GM23248 (cell line): ENCODE results near the gene VCP. TPM values are rescaled to one million over a fixed set of nuclear protein-coding genes. Genes with fewer than 3 reads are reported as not detected.

Experiments used
- DNase-seq: peaks from one replicate; pipeline ENCODE4 v3.0.0-alpha.2; 2015
- H2AFZ ChIP-seq: fragments of 200-600 bp; sonication (generic); 2 replicates; pipeline ENCODE4 v1.6.1; 2016; ENCODE audit warnings: antibody characterized with exemption
- H3F3A ChIP-seq: fragments of 200-600 bp; sonication (generic); 2 replicates; pipeline ENCODE4 v1.6.1; 2016; ENCODE audit warnings: mild to moderate bottlenecking, antibody characterized with exemption, mixed run types; ENCODE audit not compliant: insufficient read depth
- H3K27ac ChIP-seq: fragments of 200-600 bp; sonication (generic); 2 replicates; pipeline ENCODE4 v1.5.1; 2016; ENCODE audit warnings: mild to moderate bottlenecking
- H3K27me3 ChIP-seq: fragments of 200-600 bp; sonication (generic); replicated peaks from 2 replicates; pipeline ENCODE4 v1.6.1; 2016; ENCODE audit warnings: mild to moderate bottlenecking; ENCODE audit not compliant: insufficient read depth
- H3K36me3 ChIP-seq: fragments of 200-600 bp; sonication (generic); 2 replicates; pipeline ENCODE4 v1.6.1; 2016; ENCODE audit warnings: low read depth, mild to moderate bottlenecking
- H3K4me1 ChIP-seq: fragments of 200-600 bp; sonication (generic); 2 replicates; pipeline ENCODE4 v1.6.1; 2016; ENCODE audit warnings: mild to moderate bottlenecking; ENCODE audit not compliant: insufficient read depth
- H3K4me2 ChIP-seq: fragments of 200-600 bp; sonication (generic); one replicate; pipeline ENCODE4 v1.6.1; 2016; ENCODE audit warnings: mild to moderate bottlenecking; ENCODE audit not compliant: unreplicated experiment
- H3K4me3 ChIP-seq: fragments of 200-600 bp; sonication (generic); 2 replicates; pipeline ENCODE4 v1.5.1; 2016; ENCODE audit warnings: mild to moderate bottlenecking
- H3K79me2 ChIP-seq: fragments of 200-600 bp; sonication (generic); 2 replicates; pipeline ENCODE4 v1.6.1; 2016; ENCODE audit warnings: mild to moderate bottlenecking; ENCODE audit not compliant: insufficient read depth
- H3K9ac ChIP-seq: fragments of 200-600 bp; sonication (generic); 2 replicates; pipeline ENCODE4 v1.6.1; 2016; ENCODE audit warnings: mild to moderate bottlenecking
- H3K9me2 ChIP-seq: fragments of 200-600 bp; sonication (generic); 2 replicates; pipeline ENCODE4 v1.6.1; 2016; ENCODE audit warnings: mixed run types, mild to moderate bottlenecking, moderate library complexity; ENCODE audit not compliant: insufficient read depth
- H3K9me3 ChIP-seq: fragments of 200-600 bp; sonication (generic); one replicate; pipeline ENCODE4 v1.6.1; 2017; ENCODE audit warnings: low read depth
- H4K20me1 ChIP-seq: fragments of 200-600 bp; sonication (generic); 2 replicates; pipeline ENCODE4 v1.6.0; 2016; ENCODE audit not compliant: insufficient read depth
- EZH2 ChIP-seq: fragments of 200-600 bp; sonication (generic); IDR thresholded peaks from 2 replicates; pipeline ENCODE4 v1.6.1; 2018; ENCODE audit warnings: antibody characterized with exemption, mild to moderate bottlenecking; ENCODE audit not compliant: insufficient read depth, poor library complexity, severe bottlenecking
- EZH2phosphoT487 ChIP-seq: fragments of 200-600 bp; sonication (generic); IDR thresholded peaks from 2 replicates; pipeline ENCODE4 v1.6.1; 2018; ENCODE audit warnings: antibody characterized with exemption, moderate library complexity, mild to moderate bottlenecking, low read depth; ENCODE audit not compliant: insufficient read depth
- WGBS, 2 experiments: methylation state at CpG; one replicate each; pipeline ENCODE4 v1.1.6; 2015 to 2017; ENCODE audit warnings: low lambda C conversion rate in 2 of 2, low coverage in 1 of 2; ENCODE audit errors: missing lambda C conversion rate in 2 of 2; 5-methylcytosine and 5-hydroxymethylcytosine counted together
- in situ Hi-C: fragments of 300-500 bp; cut with MboI; formaldehyde crosslinking; loops from 2 replicates; pipeline ENCODE4 v1.15.0; 2020
- polyA plus RNA-seq: library from polyadenylated mRNA; unstranded; fragments of >200 nt; fragmentation: Nextera tagmentation; extraction: Ambion mirVana; gene quantifications from 2 replicates; pipeline ENCODE4 v1.2.1, GENCODE V29; 2016
- total RNA-seq: library from RNA; depleted of rRNA; stranded (reverse); fragments of >200 nt; shearing (Covaris generic); gene quantifications from 2 replicates; pipeline ENCODE4 v1.2.3, GENCODE V29; 2014

Gene VCP
- total and polyA plus RNA-seq, 2 experiments from 2014 or later, result 255 to 295 TPM

GRCh38 chr9:35108461-35108860 lies 36.0 kb upstream of the VCP start:
- Histone ChIP-seq H3K4me2 (no peak overlapping the region), H3K9me2 (no peaks in the 10 kb centered on the region), H3K4me1 (peaks cover 28% of the 10 kb centered on the region), H3K27ac (no peak overlapping the region), H4K20me1 (no peaks in the 10 kb centered on the region), H3K79me2 (peaks cover 72% of the 10 kb centered on the region), H3K36me3 (peaks cover 30% of the 10 kb centered on the region; the same call in 1 of the 2 replicates), H2AFZ (no peak overlapping the region), H3K9ac (no peak overlapping the region), H3K27me3 (no peaks in the 10 kb centered on the region), H3F3A (peaks cover 32% of the 10 kb centered on the region), H3K9me3 (no peaks in the 10 kb centered on the region), H3K4me3 (no peak overlapping the region)
- in situ Hi-C loops, result no loop called here
- DNase-seq, result no peak
- WGBS, 2 experiments, result 75 to 80% methylated on average over 6 of the region's 6 CpGs
- TF ChIP-seq EZH2 (no peak), EZH2phosphoT487 (no peak)

GRCh38 chr9:35107297-35108290 lies 35.2 kb upstream of the VCP start:
- H2AFZ ChIP-seq, result no peak overlapping the region
- no peak overlapping the region for H3K27ac ChIP-seq
- 68% methylated on average over 14 to 18 of the region's 18 CpGs for WGBS, 2 experiments
- peaks cover 28% of the 10 kb centered on the region for H3F3A ChIP-seq
- H3K9ac ChIP-seq, result no peak overlapping the region
- no peak overlapping the region for H3K4me3 ChIP-seq
- no peaks in the 10 kb centered on the region for H3K9me2 ChIP-seq
- no peak overlapping the region for H3K4me2 ChIP-seq
- no peaks in the 10 kb centered on the region for H3K9me3 ChIP-seq
- H4K20me1 ChIP-seq, result no peaks in the 10 kb centered on the region
- H3K36me3 ChIP-seq, result peaks cover 30% of the 10 kb centered on the region; the same call in 1 of the 2 replicates
- peaks cover 68% of the 10 kb centered on the region for H3K79me2 ChIP-seq
- DNase-seq, result no peak
- H3K27me3 ChIP-seq, result no peaks in the 10 kb centered on the region
- in situ Hi-C loops, result no loop called here
- H3K4me1 ChIP-seq, result peaks cover 22% of the 10 kb centered on the region
- TF ChIP-seq EZH2phosphoT487 (no peak), EZH2 (no peak)

GRCh38 chr9:35106343-35106730 lies 33.9 kb upstream of the VCP start:
- H3K36me3 ChIP-seq, result peaks cover 30% of the 10 kb centered on the region; the same call in 1 of the 2 replicates

DNA sequence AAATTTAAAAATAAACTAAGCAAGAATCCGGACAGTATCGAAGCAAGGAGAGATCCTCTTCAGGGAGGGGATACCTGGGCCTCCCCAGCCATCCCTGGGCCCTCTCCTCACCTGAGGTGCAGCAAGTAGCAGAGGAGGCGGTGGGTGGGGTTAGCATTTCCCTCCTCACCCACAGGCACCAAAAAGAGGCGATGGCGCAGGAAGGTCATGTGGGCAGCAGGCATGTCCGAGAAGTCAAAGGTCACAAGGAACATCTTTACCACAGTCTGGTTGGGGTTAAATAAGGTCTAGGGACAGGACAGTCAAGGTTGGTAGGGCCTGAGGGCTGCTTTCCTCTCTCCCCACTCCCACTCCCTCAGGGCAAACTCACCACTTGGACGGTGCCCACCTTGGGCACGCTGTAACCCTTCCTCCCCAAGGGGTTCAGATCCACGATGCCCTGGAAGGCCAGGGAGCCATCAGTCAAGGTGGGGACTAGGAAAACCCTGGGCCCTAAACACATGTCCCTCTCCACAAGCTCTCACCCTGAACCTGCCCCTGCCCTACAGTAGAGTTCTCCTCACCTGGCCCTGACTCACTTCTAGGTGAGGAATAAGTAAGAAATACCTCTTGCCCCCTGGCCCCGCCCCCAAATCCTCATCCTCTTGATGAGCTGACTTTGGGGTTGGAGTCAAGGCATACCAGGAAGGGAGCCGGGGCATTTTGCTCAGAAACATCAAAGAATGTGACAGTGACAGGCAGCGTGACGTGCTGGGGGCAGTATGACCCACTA lies 33.3 kb upstream of the VCP start:
- Histone ChIP-seq H4K20me1 (no peaks in the 10 kb centered on the region), H2AFZ (no peak overlapping the region), H3K9me3 (no peaks in the 10 kb centered on the region), H3K9ac (no peak overlapping the region), H3K9me2 (no peaks in the 10 kb centered on the region), H3K27ac (no peak overlapping the region), H3K4me3 (no peak overlapping the region), H3F3A (peaks cover 20% of the 10 kb centered on the region), H3K79me2 (peaks cover 77% of the 10 kb centered on the region), H3K4me2 (no peak overlapping the region), H3K27me3 (no peaks in the 10 kb centered on the region), H3K36me3 (peaks cover 31% of the 10 kb centered on the region; the same call in 1 of the 2 replicates), H3K4me1 (peaks cover 19% of the 10 kb centered on the region)
- TF ChIP-seq EZH2phosphoT487, result no peak
- TF ChIP-seq EZH2, result no peak
- no peak for DNase-seq
- 96 to 99% methylated on average over 12 to 13 of the region's 13 CpGs for WGBS, 2 experiments
- in situ Hi-C loops, result no loop called here

More at GRCh38 chr9:35106343-35106730, 33.9 kb upstream of the VCP start:
- Histone ChIP-seq H3K9me3 (no peaks in the 10 kb centered on the region), H3K9ac (no peak overlapping the region), H3K79me2 (peaks cover 79% of the 10 kb centered on the region), H2AFZ (no peak overlapping the region), H3F3A (peaks cover 20% of the 10 kb centered on the region), H4K20me1 (no peaks in the 10 kb centered on the region), H3K4me2 (no peak overlapping the region), H3K4me3 (no peak overlapping the region), H3K4me1 (peaks cover 19% of the 10 kb centered on the region), H3K27me3 (no peaks in the 10 kb centered on the region), H3K9me2 (no peaks in the 10 kb centered on the region), H3K27ac (no peak overlapping the region)
- DNase-seq, result no peak
- in situ Hi-C loops, result no loop called here
- 86 to 89% methylated on average over 7 of the region's 7 CpGs for WGBS, 2 experiments
- TF ChIP-seq EZH2phosphoT487, result no peak
- TF ChIP-seq EZH2, result no peak
